Osteoblast (primary cell): Measurements from ENCODE around the gene INPP1. TPM values are rescaled to one million over a fixed set of nuclear protein-coding genes. Genes with fewer than 3 reads are reported as not detected.

Source experiments
- DNase-seq: peaks from one replicate; pipeline ENCODE4 v3.0.0; 2011; ENCODE audit warnings: low spot score, mixed read lengths; ENCODE audit not compliant: insufficient read length; ENCODE audit errors: missing footprints
- H2AFZ ChIP-seq: 2 replicates; pipeline ENCODE4 v1.6.0; 2011; ENCODE audit warnings: mild to moderate bottlenecking, low read length
- H3K27ac ChIP-seq: 2 replicates; pipeline ENCODE4 v1.5.1; 2011; ENCODE audit warnings: mild to moderate bottlenecking, low read depth, low read length, moderate library complexity
- H3K27me3 ChIP-seq: 2 replicates; pipeline ENCODE4 v1.6.0; 2012; ENCODE audit warnings: mild to moderate bottlenecking, control low read depth, inconsistent platforms, low read length, moderate library complexity; ENCODE audit not compliant: insufficient read depth
- H3K36me3 ChIP-seq: 2 replicates; pipeline ENCODE4 v1.5.1; 2011; ENCODE audit warnings: mild to moderate bottlenecking, low read length, control low read depth, moderate library complexity; ENCODE audit not compliant: insufficient read depth
- H3K4me1 ChIP-seq: 2 replicates; pipeline ENCODE4 v1.5.1; 2011; ENCODE audit warnings: mild to moderate bottlenecking, low read length, control low read depth, moderate library complexity; ENCODE audit not compliant: insufficient read depth
- H3K4me2 ChIP-seq: 2 replicates; pipeline ENCODE4 v1.6.0; 2011; ENCODE audit warnings: mild to moderate bottlenecking, low read length; ENCODE audit not compliant: insufficient read depth
- H3K4me3 ChIP-seq: fragments of 200-600 bp; sonication (generic); 3 replicates; pipeline ENCODE4 v1.5.1; 2012; ENCODE audit warnings: mild to moderate bottlenecking, low read length, inconsistent platforms; ENCODE audit not compliant: insufficient read depth
- H3K79me2 ChIP-seq: 2 replicates; pipeline ENCODE4 v1.6.0; 2012; ENCODE audit warnings: mild to moderate bottlenecking, low read length, control low read depth, inconsistent platforms; ENCODE audit not compliant: insufficient read depth
- H3K9me3 ChIP-seq: 2 replicates; pipeline ENCODE4 v1.5.1; 2011; ENCODE audit warnings: low read depth, low read length, control low read depth
- H4K20me1 ChIP-seq: 2 replicates; pipeline ENCODE4 v1.6.0; 2012; ENCODE audit warnings: mild to moderate bottlenecking, low read length, control low read depth; ENCODE audit not compliant: insufficient read depth
- total RNA-seq: library from RNA; depleted of rRNA; stranded (reverse); fragments of >200 nt; gene quantifications from 2 replicates; pipeline ENCODE4 v1.2.3, GENCODE V29; 2012
- TF ChIP-seq, protein P1 (sequence below): IDR thresholded peaks from 2 replicates; pipeline ENCODE4 v1.5.1; 2011; ENCODE audit warnings: mild to moderate bottlenecking, low read depth, low read length, moderate library complexity; ENCODE audit errors: extremely low read depth

INPP1 gene
- total RNA-seq, 1 donor = 11.6 TPM

DNA sequence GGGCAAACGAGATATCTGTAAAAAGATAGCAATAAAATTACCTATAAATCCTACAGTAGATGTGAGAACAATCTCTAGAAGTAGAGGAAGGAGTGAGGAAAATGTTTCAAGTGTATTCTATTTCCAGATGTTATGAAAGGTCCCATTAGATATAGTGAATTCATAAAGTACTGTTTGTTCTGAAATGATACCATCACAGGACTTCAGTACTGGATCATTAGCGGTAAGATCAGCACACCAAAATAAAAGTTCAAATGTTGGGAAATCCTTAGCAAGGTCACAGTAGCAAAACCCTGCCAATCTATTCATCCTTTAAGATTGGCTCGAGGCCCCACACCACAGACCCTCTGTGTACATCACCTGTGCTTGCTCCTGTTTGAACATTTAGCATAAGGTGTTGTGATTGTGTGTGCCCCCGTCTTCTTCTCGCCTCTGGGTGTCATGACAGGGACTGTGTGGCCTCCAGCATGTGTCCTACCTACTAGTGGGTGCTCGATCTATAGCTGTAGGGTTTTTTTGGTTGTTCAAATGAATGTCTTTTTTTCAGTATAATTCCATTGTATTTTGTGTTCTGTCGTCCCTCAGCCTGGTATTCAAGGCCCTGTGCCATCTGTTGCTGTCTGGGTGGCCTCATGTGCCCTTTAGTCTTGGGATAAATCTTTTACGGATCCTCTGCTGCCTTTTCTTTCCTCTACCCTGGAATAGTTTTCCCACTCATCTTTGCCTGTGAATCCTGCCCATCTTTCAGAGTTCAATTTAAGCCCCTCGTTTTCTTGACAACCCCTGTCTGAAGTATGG lies 73.9 kb downstream of the INPP1 start:
- TF ChIP-seq, protein P1, sequence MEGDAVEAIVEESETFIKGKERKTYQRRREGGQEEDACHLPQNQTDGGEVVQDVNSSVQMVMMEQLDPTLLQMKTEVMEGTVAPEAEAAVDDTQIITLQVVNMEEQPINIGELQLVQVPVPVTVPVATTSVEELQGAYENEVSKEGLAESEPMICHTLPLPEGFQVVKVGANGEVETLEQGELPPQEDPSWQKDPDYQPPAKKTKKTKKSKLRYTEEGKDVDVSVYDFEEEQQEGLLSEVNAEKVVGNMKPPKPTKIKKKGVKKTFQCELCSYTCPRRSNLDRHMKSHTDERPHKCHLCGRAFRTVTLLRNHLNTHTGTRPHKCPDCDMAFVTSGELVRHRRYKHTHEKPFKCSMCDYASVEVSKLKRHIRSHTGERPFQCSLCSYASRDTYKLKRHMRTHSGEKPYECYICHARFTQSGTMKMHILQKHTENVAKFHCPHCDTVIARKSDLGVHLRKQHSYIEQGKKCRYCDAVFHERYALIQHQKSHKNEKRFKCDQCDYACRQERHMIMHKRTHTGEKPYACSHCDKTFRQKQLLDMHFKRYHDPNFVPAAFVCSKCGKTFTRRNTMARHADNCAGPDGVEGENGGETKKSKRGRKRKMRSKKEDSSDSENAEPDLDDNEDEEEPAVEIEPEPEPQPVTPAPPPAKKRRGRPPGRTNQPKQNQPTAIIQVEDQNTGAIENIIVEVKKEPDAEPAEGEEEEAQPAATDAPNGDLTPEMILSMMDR = no peak
- no peak for DNase-seq
- Histone ChIP-seq H3K36me3 (no peaks in the 10 kb centered on the region), H3K4me3 (no peak overlapping the region), H4K20me1 (no peaks in the 10 kb centered on the region), H3K9me3 (no peaks in the 10 kb centered on the region), H3K79me2 (no peaks in the 10 kb centered on the region), H3K27me3 (no peaks in the 10 kb centered on the region), H3K27ac (no peak overlapping the region), H3K4me1 (no peaks in the 10 kb centered on the region), H3K4me2 (no peak overlapping the region), H2AFZ (no peak overlapping the region)

DNA sequence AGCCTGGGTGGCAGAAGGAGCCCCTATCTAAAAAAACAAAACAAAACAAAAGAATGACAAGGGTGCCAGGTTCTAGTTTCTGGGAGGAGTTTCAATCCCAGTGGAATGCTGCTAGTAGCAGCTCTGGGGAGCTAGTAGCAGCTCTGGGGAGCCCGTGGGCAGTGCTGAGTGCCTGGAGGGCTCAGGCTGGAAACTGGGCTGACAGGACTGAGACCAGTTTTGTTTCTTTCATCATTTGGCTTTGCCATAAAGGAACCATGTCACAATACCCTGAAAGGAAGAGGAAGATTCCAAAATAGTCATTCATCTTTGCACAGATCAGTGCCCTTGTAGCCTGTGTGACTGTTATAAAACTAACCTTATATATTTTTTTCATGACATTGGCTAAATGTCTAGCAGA lies 75.3 kb downstream of the INPP1 start:
- H3K27ac ChIP-seq = no peak overlapping the region
- DNase-seq = no peak
- H3K4me2 ChIP-seq = no peak overlapping the region
- no peaks in the 10 kb centered on the region for H3K9me3 ChIP-seq
- H3K4me1 ChIP-seq = no peaks in the 10 kb centered on the region
- no peaks in the 10 kb centered on the region for H3K79me2 ChIP-seq
- no peak overlapping the region for H2AFZ ChIP-seq
- no peak overlapping the region for H3K4me3 ChIP-seq
- H4K20me1 ChIP-seq = no peaks in the 10 kb centered on the region
- no peaks in the 10 kb centered on the region for H3K27me3 ChIP-seq
- H3K36me3 ChIP-seq = no peaks in the 10 kb centered on the region
- TF ChIP-seq, protein P1 = no peak

DNA sequence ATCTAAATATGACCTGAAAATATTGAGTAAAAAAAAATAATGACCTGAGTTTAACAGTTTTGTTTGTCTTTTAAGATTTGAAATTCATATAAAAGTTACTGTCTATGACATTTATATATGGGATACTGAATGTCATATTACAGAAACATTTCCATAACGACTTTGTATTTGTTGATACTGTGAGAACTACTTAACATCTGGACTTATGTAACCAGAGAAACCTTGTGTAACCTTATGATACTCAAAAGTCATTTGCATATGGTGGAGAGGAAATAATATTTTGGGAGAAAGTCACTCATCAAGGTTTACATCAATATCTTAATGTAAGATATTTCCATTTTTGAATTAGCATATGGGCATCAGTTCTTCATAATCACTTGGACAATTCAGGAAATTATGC lies 77.4 kb downstream of the INPP1 start:
- Histone ChIP-seq H3K79me2 (no peaks in the 10 kb centered on the region), H3K27ac (no peak overlapping the region), H3K27me3 (no peaks in the 10 kb centered on the region), H3K9me3 (no peaks in the 10 kb centered on the region), H4K20me1 (no peaks in the 10 kb centered on the region), H3K4me3 (no peak overlapping the region), H2AFZ (no peak overlapping the region), H3K36me3 (no peaks in the 10 kb centered on the region), H3K4me1 (no peaks in the 10 kb centered on the region), H3K4me2 (no peak overlapping the region)
- TF ChIP-seq, protein P1 = no peak
- no peak for DNase-seq

Other genes starting within 250 kb of the INPP1 start
- gene HIBCH, start 23.8 kb upstream of the INPP1 start, total RNA-seq = 14.5 and 15.6 TPM in 2 replicates
- gene MFSD6, start 64.8 kb downstream of the INPP1 start, total RNA-seq = 11.2 and 13.6 TPM in 2 replicates
- gene NEMP2, start 191.1 kb downstream of the INPP1 start, total RNA-seq = 3.8 and 4.7 TPM in 2 replicates